GM21423 (cell line): ENCODE data around the gene GSAP.

ENCODE experiments used
- ATAC-seq: cut with Tn5 transposase; IDR thresholded peaks from one replicate; pipeline ENCODE4 v1.9.1; 2021; ENCODE audit warnings: mild to moderate bottlenecking, moderate library complexity; ENCODE audit not compliant: unreplicated experiment

Gene GSAP

GRCh38 chr7:77329466-77330168, 86.5 kb downstream of the GSAP start:
- no peak for ATAC-seq

- no peak for ATAC-seq
Observed at GRCh38 chr7:77328669-77329068, 87.5 kb downstream of the GSAP start.

GRCh38 chr7:77327932-77328628, 88.1 kb downstream of the GSAP start:
- no peak for ATAC-seq

GRCh38 chr7:77327067-77327931, 88.8 kb downstream of the GSAP start:
- ATAC-seq = no peak

- no peak for ATAC-seq
Observed at GRCh38 chr7:77326131-77326530, 90.0 kb downstream of the GSAP start.

GRCh38 chr7:77321300-77321699, 94.8 kb downstream of the GSAP start:
- no peak for ATAC-seq

- no peak for ATAC-seq
Observed at GRCh38 chr7:77320714-77321113, 95.4 kb downstream of the GSAP start.

- no peak for ATAC-seq
Observed at GRCh38 chr7:77320137-77320536, 96.0 kb downstream of the GSAP start.

GRCh38 chr7:77318019-77318418, 98.1 kb downstream of the GSAP start:
- no peak for ATAC-seq

- no peak for ATAC-seq
Observed at GRCh38 chr7:77316219-77316978, 99.8 kb downstream of the GSAP start.

- ATAC-seq = no peak
Observed at GRCh38 chr7:77315182-77315591, 101.0 kb downstream of the GSAP start.

GRCh38 chr7:77313876-77314480, 102.2 kb downstream of the GSAP start:
- no peak for ATAC-seq

- ATAC-seq = no peak
Observed at GRCh38 chr7:77313085-77313484, 103.1 kb downstream of the GSAP start.

- no peak for ATAC-seq
Observed at GRCh38 chr7:77310982-77311381, 105.2 kb downstream of the GSAP start.

GRCh38 chr7:77309714-77310220, 106.4 kb downstream of the GSAP start:
- no peak for ATAC-seq

- no peak for ATAC-seq
Observed at GRCh38 chr7:77308792-77309191, 107.4 kb downstream of the GSAP start.

- ATAC-seq = no peak
Observed at GRCh38 chr7:77306231-77307067, 109.7 kb downstream of the GSAP start.

- ATAC-seq = no peak
Observed at GRCh38 chr7:77295549-77295948, 120.6 kb downstream of the GSAP start.

- no peak for ATAC-seq
Observed at GRCh38 chr7:77293046-77293445, 123.1 kb downstream of the GSAP start.
